ENCODE measurements around the gene ILF2. TPM values are rescaled to one million over a fixed set of nuclear protein-coding genes. Genes with fewer than 3 reads are reported as not detected.

The ILF2 gene
- total and polyA plus RNA-seq, 2 experiments from 2014 or later, result 173 to 178 TPM

DNA sequence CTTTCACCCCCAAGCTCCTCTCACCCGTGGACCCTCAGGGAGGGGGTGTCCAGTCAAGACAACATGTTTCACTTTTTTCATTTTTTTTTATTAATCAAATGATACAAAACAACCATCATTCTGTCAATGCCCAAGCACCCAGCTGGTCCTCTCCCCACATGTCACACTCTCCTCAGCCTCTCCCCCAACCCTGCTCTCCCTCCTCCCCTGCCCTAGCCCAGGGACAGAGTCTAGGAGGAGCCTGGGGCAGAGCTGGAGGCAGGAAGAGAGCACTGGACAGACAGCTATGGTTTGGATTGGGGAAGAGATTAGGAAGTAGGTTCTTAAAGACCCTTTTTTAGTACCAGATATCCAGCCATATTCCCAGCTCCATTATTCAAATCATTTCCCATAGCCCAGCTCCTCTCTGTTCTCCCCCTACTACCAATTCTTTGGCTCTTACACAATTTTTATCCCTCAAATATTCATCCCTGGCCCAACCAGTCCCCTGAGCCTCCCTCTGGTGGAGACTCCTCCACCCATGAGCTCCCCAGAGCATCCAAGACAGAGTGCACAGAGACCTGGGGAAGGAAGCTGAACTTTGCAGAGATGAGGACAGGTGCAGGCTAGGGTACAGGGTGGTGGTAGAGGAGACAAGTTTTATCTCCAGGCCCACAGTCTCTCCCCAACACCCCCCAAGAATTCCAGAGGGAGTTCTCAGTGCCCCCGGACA lies 56.4 kb downstream of the ILF2 start:
- Histone ChIP-seq H3K79me2 (peaks cover 32% of the 10 kb centered on the region), H3K4me1 (ENCODE audit: insufficient read depth) (peaks cover 45% of the 10 kb centered on the region), H3K27ac (peak overlapping the region; percentile 90), H3K9me3 (ENCODE audit: low read depth) (no peaks in the 10 kb centered on the region), H3K36me3 (replicated peaks; ENCODE audit: insufficient read depth, low read depth) (no peaks in the 10 kb centered on the region), H2AFZ (no peak overlapping the region), H3K4me2 (peak overlapping the region; percentile 76), H3K4me3 (no peak overlapping the region), H3K9me2 (replicated peaks; ENCODE audit: insufficient read depth) (no peaks in the 10 kb centered on the region), H3K27me3 (no peaks in the 10 kb centered on the region), H4K20me1 (ENCODE audit: insufficient read depth, poor library complexity, severe bottlenecking) (no peaks in the 10 kb centered on the region)
- DNase-seq (ENCODE audit: low spot score), result no peak
- WGBS (ENCODE audit: low lambda C conversion rate, missing lambda C conversion rate), result 79% methylated on average over 2 of the region's 2 CpGs
- TF ChIP-seq, protein P1, sequence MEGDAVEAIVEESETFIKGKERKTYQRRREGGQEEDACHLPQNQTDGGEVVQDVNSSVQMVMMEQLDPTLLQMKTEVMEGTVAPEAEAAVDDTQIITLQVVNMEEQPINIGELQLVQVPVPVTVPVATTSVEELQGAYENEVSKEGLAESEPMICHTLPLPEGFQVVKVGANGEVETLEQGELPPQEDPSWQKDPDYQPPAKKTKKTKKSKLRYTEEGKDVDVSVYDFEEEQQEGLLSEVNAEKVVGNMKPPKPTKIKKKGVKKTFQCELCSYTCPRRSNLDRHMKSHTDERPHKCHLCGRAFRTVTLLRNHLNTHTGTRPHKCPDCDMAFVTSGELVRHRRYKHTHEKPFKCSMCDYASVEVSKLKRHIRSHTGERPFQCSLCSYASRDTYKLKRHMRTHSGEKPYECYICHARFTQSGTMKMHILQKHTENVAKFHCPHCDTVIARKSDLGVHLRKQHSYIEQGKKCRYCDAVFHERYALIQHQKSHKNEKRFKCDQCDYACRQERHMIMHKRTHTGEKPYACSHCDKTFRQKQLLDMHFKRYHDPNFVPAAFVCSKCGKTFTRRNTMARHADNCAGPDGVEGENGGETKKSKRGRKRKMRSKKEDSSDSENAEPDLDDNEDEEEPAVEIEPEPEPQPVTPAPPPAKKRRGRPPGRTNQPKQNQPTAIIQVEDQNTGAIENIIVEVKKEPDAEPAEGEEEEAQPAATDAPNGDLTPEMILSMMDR (IDR thresholded peaks at IDR 0.05; ENCODE audit: poor library complexity), result no peak
- TF ChIP-seq EZH2 (IDR thresholded peaks at IDR 0.05; ENCODE audit: borderline replicate concordance), result no peak
- no peak for TF ChIP-seq EZH2phosphoT487 (IDR thresholded peaks at IDR 0.05; ENCODE audit: low read depth, severe bottlenecking, unreplicated experiment)

DNA sequence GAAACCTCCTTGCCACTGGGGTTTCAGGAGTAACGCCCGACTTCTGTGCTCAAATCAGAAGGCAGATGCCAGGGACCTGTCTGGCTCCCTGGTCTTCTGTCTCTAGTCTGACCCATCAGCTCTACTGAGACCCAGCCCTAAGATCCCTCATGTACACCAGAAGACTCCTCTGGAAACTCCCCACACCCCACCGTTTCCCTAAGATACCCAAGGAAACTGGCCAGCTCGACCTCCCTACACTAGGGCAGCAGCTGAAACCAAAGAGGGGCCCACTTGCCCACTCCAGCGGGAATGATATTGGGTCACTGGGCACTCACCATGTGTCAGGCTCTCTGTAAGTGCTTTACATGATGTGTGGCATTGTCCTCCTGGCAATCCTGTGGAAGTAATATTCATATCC lies 57.4 kb downstream of the ILF2 start:
- H3K27ac ChIP-seq, result peak overlapping the region; percentile 90
- WGBS (ENCODE audit: low lambda C conversion rate, missing lambda C conversion rate), result 74% methylated on average over 5 of the region's 5 CpGs
- peaks cover 33% of the 10 kb centered on the region for H3K79me2 ChIP-seq
- no peaks in the 10 kb centered on the region for H3K36me3 ChIP-seq (replicated peaks; ENCODE audit: insufficient read depth, low read depth)
- DNase-seq (ENCODE audit: low spot score), result no peak
- H3K27me3 ChIP-seq, result no peaks in the 10 kb centered on the region
- no peak for TF ChIP-seq EZH2 (IDR thresholded peaks at IDR 0.05; ENCODE audit: borderline replicate concordance)
- TF ChIP-seq EZH2phosphoT487 (IDR thresholded peaks at IDR 0.05; ENCODE audit: low read depth, severe bottlenecking, unreplicated experiment), result no peak
- TF ChIP-seq, protein P1 (IDR thresholded peaks at IDR 0.05; ENCODE audit: poor library complexity), result no peak
- H3K4me3 ChIP-seq, result no peak overlapping the region
- H3K4me1 ChIP-seq (ENCODE audit: insufficient read depth), result peaks cover 52% of the 10 kb centered on the region
- peak overlapping the region; percentile 43 for H2AFZ ChIP-seq
- H3K9me2 ChIP-seq (replicated peaks; ENCODE audit: insufficient read depth), result no peaks in the 10 kb centered on the region
- H3K4me2 ChIP-seq, result peak overlapping the region; percentile 76
- H3K9me3 ChIP-seq (ENCODE audit: low read depth), result no peaks in the 10 kb centered on the region
- H4K20me1 ChIP-seq (ENCODE audit: insufficient read depth, poor library complexity, severe bottlenecking), result no peaks in the 10 kb centered on the region

DNA sequence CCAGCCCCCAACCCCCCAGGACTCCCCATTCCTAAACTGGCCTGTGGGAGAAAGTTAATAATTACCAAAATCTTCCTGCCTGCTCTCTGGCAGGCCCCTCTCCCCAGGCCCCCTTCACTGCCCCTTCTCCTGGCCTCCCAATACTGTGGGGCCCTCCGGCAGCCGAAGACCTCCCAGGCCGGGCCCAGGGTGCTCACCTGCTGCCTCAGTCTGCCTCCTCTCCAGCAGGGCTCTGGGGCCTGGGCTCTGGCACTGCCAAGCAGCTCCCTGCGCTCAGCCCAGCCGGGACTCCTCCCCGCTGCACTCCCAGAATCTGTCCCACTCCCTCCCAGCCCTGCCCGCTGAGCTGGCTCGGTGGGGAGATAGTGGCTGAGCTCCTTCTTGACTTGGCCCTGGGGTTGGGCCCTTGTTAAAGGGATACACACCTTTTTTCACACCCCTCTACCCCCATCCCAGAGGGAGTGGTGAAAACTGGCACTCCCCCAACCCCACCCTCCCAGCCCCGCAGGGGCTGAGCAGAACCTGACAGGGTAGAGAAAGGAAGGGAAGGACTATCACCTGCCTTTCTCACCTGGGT lies 58.0 kb downstream of the ILF2 start, which contains the start of gene S100A16:
Gene S100A16 (minus strand): TSS at position 383 of the 577 bp plus-strand sequence. CDS start 4,986 bp downstream, outside the sequence.
- 19% methylated on average over 9 of the region's 9 CpGs for WGBS (ENCODE audit: low lambda C conversion rate, missing lambda C conversion rate)
- Histone ChIP-seq H3K4me1 (ENCODE audit: insufficient read depth) (peaks cover 55% of the 10 kb centered on the region), H3K9me2 (replicated peaks; ENCODE audit: insufficient read depth) (no peaks in the 10 kb centered on the region), H3K4me2 (peak within 1 kb of the TSS; percentile 76), H3K79me2 (peaks cover 34% of the 10 kb centered on the region), H4K20me1 (ENCODE audit: insufficient read depth, poor library complexity, severe bottlenecking) (no peaks in the 10 kb centered on the region), H3K36me3 (replicated peaks; ENCODE audit: insufficient read depth, low read depth) (no peaks in the 10 kb centered on the region), H2AFZ (peak within 1 kb of the TSS; percentile 43), H3K4me3 (peak within 1 kb of the TSS; percentile 10), H3K27ac (peak within 1 kb of the TSS; percentile 90), H3K9me3 (ENCODE audit: low read depth) (no peaks in the 10 kb centered on the region), H3K27me3 (no peaks in the 10 kb centered on the region)
- DNase-seq (ENCODE audit: low spot score), result peak; percentile 82
- TF ChIP-seq, protein P1 (IDR thresholded peaks at IDR 0.05; ENCODE audit: poor library complexity), result no peak
- no peak for TF ChIP-seq EZH2phosphoT487 (IDR thresholded peaks at IDR 0.05; ENCODE audit: low read depth, severe bottlenecking, unreplicated experiment)

Measured in hepatocyte (in vitro differentiated cells).